B cell (primary cell): ENCODE data around the gene NAA60. TPM values are rescaled to one million over a fixed set of nuclear protein-coding genes. Genes with fewer than 3 reads are reported as not detected.

ENCODE experiments used
- ATAC-seq: fragments of 200-7000 bp; cut with Tn5 transposase; one replicate; pipeline ENCODE4 v1.10.0; 2021; ENCODE audit warnings: low read depth, mild to moderate bottlenecking, moderate number of reproducible peaks, moderate library complexity
- CTCF ChIA-PET: fragments of 350-600 bp; sonication (Branson Sonifier 250); formaldehyde crosslinking; loops from one replicate; lab custom pipeline; 2021; ENCODE audit warnings: antibody characterized with exemption, inconsistent platforms; lab: Charles Lee
- POLR2A ChIA-PET: fragments of 350-600 bp; sonication (Branson Sonifier 250); formaldehyde crosslinking; loops from one replicate; lab custom pipeline; 2021; ENCODE audit warnings: antibody characterized with exemption; lab: Charles Lee
- DNase-seq: peaks from one replicate; pipeline ENCODE4 v3.0.0; 2013
- H2AFZ ChIP-seq: 2 replicates; pipeline ENCODE4 v1.6.1; 2012; ENCODE audit warnings: mild to moderate bottlenecking, low read depth, low read length; ENCODE audit not compliant: insufficient read depth, poor library complexity, severe bottlenecking
- H3K27ac ChIP-seq, 2 donors: 1 replicate in 1 of 2; 2 replicates in 1 of 2; pipeline ENCODE4 v1.5.1; 2012 to 2013; ENCODE audit warnings: low read length in 2 of 2, mild to moderate bottlenecking in 2 of 2, moderate library complexity in 1 of 2
- H3K27me3 ChIP-seq, 4 experiments: fragments of 200-600 bp in 1 of 4; sonication (generic) in 1 of 4; replicated peaks in 1 of 4; 1 replicate in 2 of 4; 2 replicates in 2 of 4; pipeline versions ENCODE4 v1.6.1 to v1.7.0; 2013 to 2016; ENCODE audit warnings: low read length in 3 of 4, mild to moderate bottlenecking in 2 of 4, mixed read lengths in 1 of 4, moderate library complexity in 1 of 4; ENCODE audit not compliant: insufficient read depth in 4 of 4, control insufficient read depth in 3 of 4; ENCODE audit errors: control extremely low read depth in 1 of 4
- H3K36me3 ChIP-seq, 2 experiments: replicated peaks in 1 of 2; 1 replicate in 1 of 2; 2 replicates in 1 of 2; pipeline versions ENCODE4 v1.6.1 to v1.7.1; 2013; ENCODE audit warnings: low read length in 1 of 2; ENCODE audit not compliant: insufficient read depth in 2 of 2, control insufficient read depth in 1 of 2; ENCODE audit errors: control extremely low read depth in 1 of 2, extremely low read depth in 1 of 2
- H3K4me1 ChIP-seq, 2 donors: fragments of 200-600 bp in 1 of 2; sonication (generic) in 1 of 2; 1 replicate in 1 of 2; 2 replicates in 1 of 2; pipeline versions ENCODE4 v1.5.1 to v1.6.1; 2013 to 2017; ENCODE audit warnings: low read length in 2 of 2; ENCODE audit not compliant: control insufficient read depth in 2 of 2, insufficient read depth in 2 of 2
- H3K4me2 ChIP-seq: replicated peaks from 2 replicates; pipeline ENCODE3; 2012; ENCODE audit warnings: mild to moderate bottlenecking, low read depth, low read length; ENCODE audit not compliant: poor library complexity, severe bottlenecking
- H3K4me3 ChIP-seq, 5 experiments: fragments of 200-600 bp in 1 of 5; sonication (generic) in 1 of 5; 1 replicate in 3 of 5; 2 replicates in 2 of 5; pipeline versions ENCODE4 v1.5.1 to v1.7.0; 2011 to 2016; ENCODE audit warnings: low read length in 4 of 5, mild to moderate bottlenecking in 4 of 5, low read depth in 2 of 5, control low read depth in 1 of 5, moderate library complexity in 1 of 5; ENCODE audit not compliant: insufficient read depth in 1 of 5; ENCODE audit errors: control extremely low read depth in 1 of 5, extremely low read depth in 1 of 5
- H3K79me2 ChIP-seq: fragments of 200-600 bp; sonication (generic); one replicate; pipeline ENCODE4 v1.6.0; 2016; ENCODE audit warnings: low read length; ENCODE audit not compliant: control insufficient read depth, insufficient read depth
- H3K9ac ChIP-seq: fragments of 200-600 bp; sonication (generic); 2 replicates; pipeline ENCODE4 v1.6.1; 2017; ENCODE audit warnings: mild to moderate bottlenecking, low read length, moderate library complexity
- H3K9me3 ChIP-seq, 3 donors: one replicate each; pipeline versions ENCODE4 v1.6.1 to v1.7.1; 2013; ENCODE audit warnings: low read length in 2 of 3; ENCODE audit not compliant: control insufficient read depth in 2 of 3, insufficient read depth in 1 of 3; ENCODE audit errors: control extremely low read depth in 1 of 3
- H4K20me1 ChIP-seq: 2 replicates; pipeline ENCODE4 v1.6.0; 2012; ENCODE audit warnings: mild to moderate bottlenecking, low read length; ENCODE audit not compliant: insufficient read depth, control insufficient read depth, poor library complexity, severe bottlenecking
- H3K27ac Mint-ChIP-seq: one replicate; pipeline ENCODE4 v1.8.0; 2021; ENCODE audit warnings: mixed read lengths
- H3K27me3 Mint-ChIP-seq: one replicate; pipeline ENCODE4 v1.8.0; 2021; ENCODE audit warnings: mixed read lengths
- H3K4me1 Mint-ChIP-seq: one replicate; pipeline ENCODE4 v1.8.0; 2021; ENCODE audit warnings: mixed read lengths
- H3K4me3 Mint-ChIP-seq: one replicate; pipeline ENCODE4 v1.8.0; 2021; ENCODE audit warnings: mixed read lengths
- H3K9me3 Mint-ChIP-seq: one replicate; pipeline ENCODE4 v1.8.0; 2022; ENCODE audit warnings: mixed read lengths; ENCODE audit not compliant: insufficient read depth
- EZH2 ChIP-seq: IDR thresholded peaks from 2 replicates; pipeline ENCODE4 v1.6.1; 2012; ENCODE audit warnings: borderline replicate concordance, low read depth, mild to moderate bottlenecking, moderate library complexity, low read length; ENCODE audit not compliant: insufficient read depth, poor library complexity, severe bottlenecking
- WGBS: methylation state at CpG from one replicate; pipeline ENCODE4 v1.1.5; 2013; ENCODE audit warnings: missing lambda C conversion rate; ENCODE audit not compliant: insufficient coverage; 5-methylcytosine and 5-hydroxymethylcytosine counted together
- intact Hi-C: fragments of 100-400 bp; cut with micrococcal nuclease; formaldehyde crosslinking; loops from one replicate; pipeline ENCODE4 v1.10.0; 2022
- polyA plus RNA-seq: library from polyadenylated mRNA; depleted of rRNA; stranded (reverse); fragments of >200 nt; gene quantifications from 2 replicates; pipeline ENCODE4 v1.2.3, GENCODE V29; 2012
- total RNA-seq, 2 donors: library from RNA; stranded (reverse); fragments of 120-200 nt in 1 of 2; gene quantifications; 1 replicate in 1 of 2; 2 replicates in 1 of 2; pipeline versions ENCODE4 v1.2.3 to v1.2.4, GENCODE V29; 2013 to 2022
- TF ChIP-seq, protein P1 (sequence below): fragments of 200-600 bp; IDR thresholded peaks from one replicate; pipeline ENCODE4 v1.8.0; 2022; ENCODE audit warnings: antibody characterized with exemption, mild to moderate bottlenecking

NAA60 gene
- total and polyA plus RNA-seq, 2 donors (not counting 1 experiment from before 2014, with no cell fraction given): 50.9 to 54.3 TPM

DNA sequence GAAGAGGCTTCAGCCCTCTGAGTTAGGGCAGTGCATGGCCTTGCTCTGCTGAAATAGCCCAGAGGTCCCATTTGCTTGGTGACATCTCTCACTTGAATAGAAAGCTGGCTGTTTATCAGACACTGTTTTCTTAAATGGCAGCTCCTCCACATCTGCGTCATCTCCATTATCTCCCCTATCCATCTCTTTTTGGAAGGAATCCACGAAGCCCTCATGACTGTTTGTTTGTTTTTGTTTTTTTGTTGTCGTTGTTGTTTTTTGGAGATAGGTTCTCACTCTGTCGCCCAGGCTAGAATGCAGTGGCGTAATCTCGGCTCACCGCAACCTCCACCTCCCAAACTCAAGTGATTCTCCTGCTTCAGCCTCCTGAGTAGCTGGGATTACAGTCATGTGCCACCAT lies 16.6 kb downstream of the NAA60 start:
- peaks cover 42% of the 10 kb centered on the region for H4K20me1 ChIP-seq
- ChIA-PET CTCF (interaction anchor here (0.6 kb wide), 1 partner anchor 207 kb away, joined by 4 read pairs; no protein-coding TSS in a partner anchor), POLR2A (interaction anchor here (0.6 kb wide), 1 partner anchor 58 kb away, joined by 3 read pairs; no protein-coding TSS in a partner anchor)
- H3K79me2 ChIP-seq: peaks cover 82% of the 10 kb centered on the region
- H3K36me3 ChIP-seq: no peaks in the 10 kb centered on the region
- intact Hi-C loops: no loop called here
- H3K4me3 ChIP-seq: no peak overlapping the region
- no peaks in the 10 kb centered on the region for H3K27me3 Mint-ChIP-seq
- H3K4me1 ChIP-seq: peaks cover 34 to 43% of the 10 kb centered on the region in 2 donors
- TF ChIP-seq EZH2: no peak
- TF ChIP-seq, protein P1, sequence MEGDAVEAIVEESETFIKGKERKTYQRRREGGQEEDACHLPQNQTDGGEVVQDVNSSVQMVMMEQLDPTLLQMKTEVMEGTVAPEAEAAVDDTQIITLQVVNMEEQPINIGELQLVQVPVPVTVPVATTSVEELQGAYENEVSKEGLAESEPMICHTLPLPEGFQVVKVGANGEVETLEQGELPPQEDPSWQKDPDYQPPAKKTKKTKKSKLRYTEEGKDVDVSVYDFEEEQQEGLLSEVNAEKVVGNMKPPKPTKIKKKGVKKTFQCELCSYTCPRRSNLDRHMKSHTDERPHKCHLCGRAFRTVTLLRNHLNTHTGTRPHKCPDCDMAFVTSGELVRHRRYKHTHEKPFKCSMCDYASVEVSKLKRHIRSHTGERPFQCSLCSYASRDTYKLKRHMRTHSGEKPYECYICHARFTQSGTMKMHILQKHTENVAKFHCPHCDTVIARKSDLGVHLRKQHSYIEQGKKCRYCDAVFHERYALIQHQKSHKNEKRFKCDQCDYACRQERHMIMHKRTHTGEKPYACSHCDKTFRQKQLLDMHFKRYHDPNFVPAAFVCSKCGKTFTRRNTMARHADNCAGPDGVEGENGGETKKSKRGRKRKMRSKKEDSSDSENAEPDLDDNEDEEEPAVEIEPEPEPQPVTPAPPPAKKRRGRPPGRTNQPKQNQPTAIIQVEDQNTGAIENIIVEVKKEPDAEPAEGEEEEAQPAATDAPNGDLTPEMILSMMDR: no peak
- H2AFZ ChIP-seq: no peak overlapping the region
- DNase-seq: no peak
- peak overlapping the region; percentile 33 for H3K27ac Mint-ChIP-seq
- peaks cover 57% of the 10 kb centered on the region for H3K4me1 Mint-ChIP-seq
- H3K4me3 Mint-ChIP-seq: peak overlapping the region; percentile 24
- no peaks in the 10 kb centered on the region for H3K9me3 Mint-ChIP-seq
- no peak overlapping the region for H3K4me2 ChIP-seq
- H3K27me3 ChIP-seq: no peaks in the 10 kb centered on the region
- no peak for ATAC-seq
- H3K27ac ChIP-seq: no peak overlapping the region
- H3K9me3 ChIP-seq: no peaks in the 10 kb centered on the region
- WGBS: no CpG with 5 or more reads among the region's 7 CpGs
- no peak overlapping the region for H3K9ac ChIP-seq

GRCh38 chr16:3460585-3460984 lies 17.1 kb downstream of the NAA60 start:
- Mint-ChIP-seq H3K4me1 (peaks cover 61% of the 10 kb centered on the region), H3K4me3 (peak overlapping the region; percentile 24), H3K27me3 (no peaks in the 10 kb centered on the region), H3K9me3 (no peaks in the 10 kb centered on the region), H3K27ac (peak overlapping the region; percentile 34)
- Histone ChIP-seq H3K4me1 (peaks cover 34 to 43% of the 10 kb centered on the region in 2 donors), H2AFZ (no peak overlapping the region), H3K27ac (no peak overlapping the region), H3K79me2 (peaks cover 87% of the 10 kb centered on the region), H3K36me3 (peaks cover 0 to 1% of the 10 kb centered on the region in 2 experiments), H3K4me2 (no peak overlapping the region), H3K4me3 (no peak overlapping the region), H4K20me1 (peaks cover 46% of the 10 kb centered on the region), H3K27me3 (no peaks in the 10 kb centered on the region), H3K9me3 (no peaks in the 10 kb centered on the region), H3K9ac (no peak overlapping the region)
- POLR2A ChIA-PET: interaction anchor here (0.6 kb wide), 1 partner anchor 59 kb away, joined by 3 read pairs; no protein-coding TSS in a partner anchor
- intact Hi-C loops: no loop called here
- CTCF ChIA-PET: no interaction called here
- WGBS: 94% methylated on average over 5 of the region's 8 CpGs
- DNase-seq: no peak
- no peak for ATAC-seq
- TF ChIP-seq, protein P1: no peak
- TF ChIP-seq EZH2: no peak
